ENCODE measurements around the gene LRPPRC. TPM values are rescaled to one million over a fixed set of nuclear protein-coding genes. Genes with fewer than 3 reads are reported as not detected.

LRPPRC gene
- total RNA-seq, 1 experiment from 2014 or later: 253 TPM

DNA sequence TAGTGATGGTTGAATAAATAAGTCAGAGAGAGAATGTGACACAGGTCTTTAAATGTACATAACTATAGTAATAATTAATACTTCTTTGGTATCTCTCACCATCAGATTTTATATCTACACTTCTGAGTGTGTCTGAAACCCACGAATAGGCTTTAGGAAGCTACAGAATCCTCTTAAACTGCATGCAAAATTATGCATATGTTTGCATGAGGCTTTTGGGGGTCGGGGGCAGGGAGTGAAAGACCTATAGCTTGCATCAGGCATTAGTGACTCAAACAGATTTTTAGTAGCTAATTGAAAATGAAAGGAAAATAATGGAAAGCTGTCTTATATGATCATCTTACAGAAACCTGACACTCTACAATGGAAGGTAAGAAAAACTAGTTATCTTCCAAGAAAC, 14.9 kb downstream of the LRPPRC start:
- Mint-ChIP-seq H3K36me3 (peaks cover 57% of the 10 kb centered on the region), H3K4me3 (no peak overlapping the region), H3K27ac (0 out of 2 replicates have a peak overlapping the region, but pooled peaks have one; percentile 8), H3K9me3 (no peaks in the 10 kb centered on the region), H3K4me1 (peaks cover 9% of the 10 kb centered on the region; the same call in 1 of the 2 replicates), H3K27me3 (ENCODE audit: low read depth) (no peaks in the 10 kb centered on the region)
- no peak for TF ChIP-seq FOXP1 (CRISPR knock-in tag; IDR thresholded peaks at IDR 0.05; ENCODE audit: borderline replicate concordance)
- no peak for TF ChIP-seq NFE2L1 (CRISPR knock-in tag; IDR thresholded peaks at IDR 0.05)
- TF ChIP-seq, protein P1, sequence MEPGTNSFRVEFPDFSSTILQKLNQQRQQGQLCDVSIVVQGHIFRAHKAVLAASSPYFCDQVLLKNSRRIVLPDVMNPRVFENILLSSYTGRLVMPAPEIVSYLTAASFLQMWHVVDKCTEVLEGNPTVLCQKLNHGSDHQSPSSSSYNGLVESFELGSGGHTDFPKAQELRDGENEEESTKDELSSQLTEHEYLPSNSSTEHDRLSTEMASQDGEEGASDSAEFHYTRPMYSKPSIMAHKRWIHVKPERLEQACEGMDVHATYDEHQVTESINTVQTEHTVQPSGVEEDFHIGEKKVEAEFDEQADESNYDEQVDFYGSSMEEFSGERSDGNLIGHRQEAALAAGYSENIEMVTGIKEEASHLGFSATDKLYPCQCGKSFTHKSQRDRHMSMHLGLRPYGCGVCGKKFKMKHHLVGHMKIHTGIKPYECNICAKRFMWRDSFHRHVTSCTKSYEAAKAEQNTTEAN (CRISPR knock-in tag; IDR thresholded peaks at IDR 0.05): no peak
- TF ChIP-seq NFATC4 (CRISPR knock-in tag; IDR thresholded peaks at IDR 0.05): no peak
- no peak for TF ChIP-seq NR1H2 (CRISPR knock-in tag; IDR thresholded peaks at IDR 0.05)
- TF ChIP-seq, protein P2, sequence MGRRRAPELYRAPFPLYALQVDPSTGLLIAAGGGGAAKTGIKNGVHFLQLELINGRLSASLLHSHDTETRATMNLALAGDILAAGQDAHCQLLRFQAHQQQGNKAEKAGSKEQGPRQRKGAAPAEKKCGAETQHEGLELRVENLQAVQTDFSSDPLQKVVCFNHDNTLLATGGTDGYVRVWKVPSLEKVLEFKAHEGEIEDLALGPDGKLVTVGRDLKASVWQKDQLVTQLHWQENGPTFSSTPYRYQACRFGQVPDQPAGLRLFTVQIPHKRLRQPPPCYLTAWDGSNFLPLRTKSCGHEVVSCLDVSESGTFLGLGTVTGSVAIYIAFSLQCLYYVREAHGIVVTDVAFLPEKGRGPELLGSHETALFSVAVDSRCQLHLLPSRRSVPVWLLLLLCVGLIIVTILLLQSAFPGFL (CRISPR knock-in tag; IDR thresholded peaks at IDR 0.05; ENCODE audit: borderline replicate concordance): no peak
- no peak for TF ChIP-seq NR3C1 (CRISPR knock-in tag; conservative IDR thresholded peaks at IDR 0.05; ENCODE audit: low read depth)
- TF ChIP-seq, protein P3, sequence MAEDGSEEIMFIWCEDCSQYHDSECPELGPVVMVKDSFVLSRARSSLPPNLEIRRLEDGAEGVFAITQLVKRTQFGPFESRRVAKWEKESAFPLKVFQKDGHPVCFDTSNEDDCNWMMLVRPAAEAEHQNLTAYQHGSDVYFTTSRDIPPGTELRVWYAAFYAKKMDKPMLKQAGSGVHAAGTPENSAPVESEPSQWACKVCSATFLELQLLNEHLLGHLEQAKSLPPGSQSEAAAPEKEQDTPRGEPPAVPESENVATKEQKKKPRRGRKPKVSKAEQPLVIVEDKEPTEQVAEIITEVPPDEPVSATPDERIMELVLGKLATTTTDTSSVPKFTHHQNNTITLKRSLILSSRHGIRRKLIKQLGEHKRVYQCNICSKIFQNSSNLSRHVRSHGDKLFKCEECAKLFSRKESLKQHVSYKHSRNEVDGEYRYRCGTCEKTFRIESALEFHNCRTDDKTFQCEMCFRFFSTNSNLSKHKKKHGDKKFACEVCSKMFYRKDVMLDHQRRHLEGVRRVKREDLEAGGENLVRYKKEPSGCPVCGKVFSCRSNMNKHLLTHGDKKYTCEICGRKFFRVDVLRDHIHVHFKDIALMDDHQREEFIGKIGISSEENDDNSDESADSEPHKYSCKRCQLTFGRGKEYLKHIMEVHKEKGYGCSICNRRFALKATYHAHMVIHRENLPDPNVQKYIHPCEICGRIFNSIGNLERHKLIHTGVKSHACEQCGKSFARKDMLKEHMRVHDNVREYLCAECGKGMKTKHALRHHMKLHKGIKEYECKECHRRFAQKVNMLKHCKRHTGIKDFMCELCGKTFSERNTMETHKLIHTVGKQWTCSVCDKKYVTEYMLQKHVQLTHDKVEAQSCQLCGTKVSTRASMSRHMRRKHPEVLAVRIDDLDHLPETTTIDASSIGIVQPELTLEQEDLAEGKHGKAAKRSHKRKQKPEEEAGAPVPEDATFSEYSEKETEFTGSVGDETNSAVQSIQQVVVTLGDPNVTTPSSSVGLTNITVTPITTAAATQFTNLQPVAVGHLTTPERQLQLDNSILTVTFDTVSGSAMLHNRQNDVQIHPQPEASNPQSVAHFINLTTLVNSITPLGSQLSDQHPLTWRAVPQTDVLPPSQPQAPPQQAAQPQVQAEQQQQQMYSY (CRISPR knock-in tag; IDR thresholded peaks at IDR 0.05): no peak
- TF ChIP-seq NFYB (CRISPR knock-in tag; conservative IDR thresholded peaks at IDR 0.05; ENCODE audit: low read depth): no peak
- TF ChIP-seq, protein P4, sequence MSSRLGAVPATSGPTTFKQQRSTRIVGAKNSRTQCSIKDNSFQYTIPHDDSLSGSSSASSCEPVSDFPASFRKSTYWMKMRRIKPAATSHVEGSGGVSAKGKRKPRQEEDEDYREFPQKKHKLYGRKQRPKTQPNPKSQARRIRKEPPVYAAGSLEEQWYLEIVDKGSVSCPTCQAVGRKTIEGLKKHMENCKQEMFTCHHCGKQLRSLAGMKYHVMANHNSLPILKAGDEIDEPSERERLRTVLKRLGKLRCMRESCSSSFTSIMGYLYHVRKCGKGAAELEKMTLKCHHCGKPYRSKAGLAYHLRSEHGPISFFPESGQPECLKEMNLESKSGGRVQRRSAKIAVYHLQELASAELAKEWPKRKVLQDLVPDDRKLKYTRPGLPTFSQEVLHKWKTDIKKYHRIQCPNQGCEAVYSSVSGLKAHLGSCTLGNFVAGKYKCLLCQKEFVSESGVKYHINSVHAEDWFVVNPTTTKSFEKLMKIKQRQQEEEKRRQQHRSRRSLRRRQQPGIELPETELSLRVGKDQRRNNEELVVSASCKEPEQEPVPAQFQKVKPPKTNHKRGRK (CRISPR knock-in tag; IDR thresholded peaks at IDR 0.05; ENCODE audit: borderline replicate concordance): no peak
- TF ChIP-seq, protein P5, sequence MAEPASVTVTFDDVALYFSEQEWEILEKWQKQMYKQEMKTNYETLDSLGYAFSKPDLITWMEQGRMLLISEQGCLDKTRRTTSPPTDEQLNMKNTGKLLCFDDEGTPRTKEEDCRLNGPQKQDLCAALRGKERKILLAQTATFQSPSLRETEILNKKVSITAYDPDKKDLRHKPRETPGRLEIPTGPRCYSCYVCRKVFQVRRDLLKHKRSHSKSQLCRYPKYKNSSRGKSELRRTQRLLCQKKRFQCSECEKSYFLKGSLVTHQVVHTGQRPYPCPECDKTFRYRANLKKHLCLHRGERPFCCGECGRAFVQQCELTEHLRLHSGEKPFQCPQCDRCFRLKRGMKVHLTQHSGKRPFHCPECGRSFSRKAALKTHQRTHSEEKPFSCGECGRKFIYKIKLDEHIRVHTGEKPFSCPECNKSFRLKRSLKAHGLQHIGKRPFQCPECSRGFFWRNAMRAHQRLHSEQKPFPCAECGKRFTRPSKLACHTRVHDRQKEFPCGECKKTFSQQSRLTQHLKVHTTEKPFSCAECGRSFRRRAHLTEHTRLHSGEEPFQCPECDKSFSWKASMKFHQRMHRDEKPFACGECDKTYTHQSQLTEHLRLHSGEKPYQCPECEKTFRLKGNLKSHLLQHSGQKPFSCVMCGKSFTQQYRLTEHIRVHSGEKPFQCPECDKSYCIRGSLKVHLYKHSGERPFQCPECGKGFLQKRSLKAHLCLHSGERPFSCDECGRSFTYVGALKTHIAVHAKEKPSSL (CRISPR knock-in tag; conservative IDR thresholded peaks at IDR 0.05): no peak
- no peak for TF ChIP-seq JAZF1 (CRISPR knock-in tag; IDR thresholded peaks at IDR 0.05)
- no peak for TF ChIP-seq SOX15 (CRISPR knock-in tag; IDR thresholded peaks at IDR 0.05)
- TF ChIP-seq FOXJ3 (CRISPR knock-in tag; IDR thresholded peaks at IDR 0.05; ENCODE audit: borderline replicate concordance): no peak
- no peak for TF ChIP-seq SP1 (CRISPR knock-in tag; conservative IDR thresholded peaks at IDR 0.05)
- DNase-seq (ENCODE audit: low spot score): no peak
- ChIA-PET CTCF (no interaction called here), POLR2A (interaction anchor here (0.7 kb wide), 1 partner anchor 15 kb away, joined by 4 read pairs; no protein-coding TSS in a partner anchor)
- ATAC-seq: no peak
